ENCODE measurements around the gene RTL1.

DNA sequence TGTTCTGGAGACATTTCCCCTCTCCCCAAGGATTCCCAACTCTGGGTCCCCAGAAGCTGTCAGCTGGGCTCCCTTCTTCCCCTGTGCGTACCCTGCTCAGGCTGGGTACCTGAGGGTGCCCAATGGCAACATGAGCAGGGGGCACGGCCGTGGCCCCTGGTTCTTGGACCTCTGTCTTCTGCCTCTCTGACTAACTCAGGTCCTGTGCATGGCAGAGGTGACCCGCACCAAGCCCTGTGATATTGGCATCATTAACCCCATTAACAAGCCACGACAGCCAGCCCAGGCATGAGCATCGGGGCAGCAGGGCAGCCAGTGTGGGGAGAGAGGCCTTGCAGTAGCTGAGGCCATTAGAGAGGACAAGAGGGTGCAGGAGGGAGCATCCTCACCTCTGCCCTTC is 28.4 kb downstream of the RTL1 start:
- TF ChIP-seq GATA3 (IDR thresholded peaks at IDR 0.05; ENCODE audit: low read depth, low read length) (no peak), GATA2 (IDR thresholded peaks at IDR 0.05; ENCODE audit: low read depth, low read length) (no peak)

All from SH-SY5Y (cell line).